DND-41 (cell line): ENCODE measurements around the gene KLHL2.

Experiments
- ATAC-seq: fragments of 200-7000 bp; cut with Tn5 transposase; 3 replicates; pipeline ENCODE4 v1.9.1; 2021; ENCODE audit warnings: low read depth; ENCODE audit not compliant: insufficient read depth
- DNase-seq: peaks from one replicate; pipeline ENCODE4 v3.0.0-alpha.2; 2020
- H2AFZ ChIP-seq: 2 replicates; pipeline ENCODE4 v1.6.0; 2012; ENCODE audit warnings: low read depth, low read length
- H3K27ac ChIP-seq: 2 replicates; pipeline ENCODE4 v1.5.1; 2012; ENCODE audit warnings: low read length, inconsistent platforms
- H3K27me3 ChIP-seq: fragments of 200-600 bp; sonication (generic); 2 replicates; pipeline ENCODE4 v1.6.0; 2012; ENCODE audit warnings: low read length, mild to moderate bottlenecking, inconsistent platforms; ENCODE audit not compliant: insufficient read depth, poor library complexity
- H3K36me3 ChIP-seq: 2 replicates; pipeline ENCODE4 v1.5.1; 2012; ENCODE audit warnings: low read length, inconsistent platforms; ENCODE audit not compliant: insufficient read depth
- H3K4me1 ChIP-seq: 2 replicates; pipeline ENCODE4 v1.5.1; 2012; ENCODE audit warnings: mild to moderate bottlenecking, low read length; ENCODE audit not compliant: insufficient read depth
- H3K4me2 ChIP-seq: 2 replicates; pipeline ENCODE4 v1.6.0; 2012; ENCODE audit warnings: mild to moderate bottlenecking, moderate library complexity, low read length, inconsistent platforms; ENCODE audit not compliant: insufficient read depth
- H3K4me3 ChIP-seq, 2 experiments: fragments of 200-600 bp in 1 of 2; shearing (Covaris generic) in 1 of 2; 2 replicates each; pipeline ENCODE4 v1.5.1; 2012 to 2016; ENCODE audit warnings: inconsistent platforms in 2 of 2, low read length in 2 of 2, mild to moderate bottlenecking in 2 of 2, low read depth in 1 of 2, moderate library complexity in 1 of 2
- H3K79me2 ChIP-seq: 2 replicates; pipeline ENCODE4 v1.6.0; 2012; ENCODE audit warnings: low read length, inconsistent platforms; ENCODE audit not compliant: insufficient read depth
- H3K9ac ChIP-seq: 2 replicates; pipeline ENCODE4 v1.6.0; 2012; ENCODE audit warnings: low read depth, mild to moderate bottlenecking, inconsistent platforms, low read length, moderate library complexity
- H3K9me3 ChIP-seq: 2 replicates; pipeline ENCODE4 v1.5.1; 2012; ENCODE audit warnings: low read length, moderate library complexity, mild to moderate bottlenecking, inconsistent platforms; ENCODE audit not compliant: insufficient read depth, severe bottlenecking
- H4K20me1 ChIP-seq: 2 replicates; pipeline ENCODE4 v1.6.0; 2012; ENCODE audit warnings: low read length; ENCODE audit not compliant: insufficient read depth
- EZH2 ChIP-seq: IDR thresholded peaks from 3 replicates; pipeline ENCODE4 v1.6.1; 2012; ENCODE audit warnings: borderline replicate concordance, low read depth, mild to moderate bottlenecking, moderate library complexity, low read length, inconsistent platforms; ENCODE audit not compliant: severe bottlenecking
- TF ChIP-seq, protein P1 (sequence below): IDR thresholded peaks from 2 replicates; pipeline ENCODE4 v1.5.1; 2012; ENCODE audit warnings: borderline replicate concordance, low read length, moderate library complexity, mild to moderate bottlenecking; ENCODE audit not compliant: poor library complexity, severe bottlenecking; ENCODE audit errors: extremely low read depth

The KLHL2 gene

DNA sequence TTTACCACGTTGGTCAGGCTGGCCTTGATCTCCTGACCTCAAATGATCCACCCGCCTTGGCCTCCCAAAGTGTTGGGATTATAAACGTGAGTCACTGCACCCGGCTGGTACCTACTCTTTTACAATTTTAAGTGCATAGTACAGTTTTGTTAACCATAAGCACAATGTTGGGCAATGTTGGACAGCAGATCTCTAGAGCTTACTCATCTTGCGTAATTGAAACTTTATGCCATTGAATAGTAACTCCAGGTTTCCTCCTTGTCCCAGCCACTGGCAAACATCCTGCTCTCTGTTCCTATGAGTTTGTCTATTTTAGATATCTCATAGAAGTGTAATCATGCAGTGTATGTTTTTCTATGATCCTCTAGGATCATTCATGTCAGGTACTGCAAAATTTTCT lies 162.2 kb downstream of the KLHL2 start:
- Histone ChIP-seq H3K4me3 (no peak overlapping the region), H3K27ac (no peak overlapping the region), H3K27me3 (peaks cover 9% of the 10 kb centered on the region), H2AFZ (no peak overlapping the region), H3K36me3 (no peaks in the 10 kb centered on the region), H3K9ac (no peak overlapping the region), H4K20me1 (no peaks in the 10 kb centered on the region), H3K4me1 (no peaks in the 10 kb centered on the region), H3K9me3 (no peaks in the 10 kb centered on the region), H3K79me2 (no peaks in the 10 kb centered on the region), H3K4me2 (no peak overlapping the region)
- ATAC-seq (no peak), DNase-seq (no peak)
- TF ChIP-seq, protein P1, sequence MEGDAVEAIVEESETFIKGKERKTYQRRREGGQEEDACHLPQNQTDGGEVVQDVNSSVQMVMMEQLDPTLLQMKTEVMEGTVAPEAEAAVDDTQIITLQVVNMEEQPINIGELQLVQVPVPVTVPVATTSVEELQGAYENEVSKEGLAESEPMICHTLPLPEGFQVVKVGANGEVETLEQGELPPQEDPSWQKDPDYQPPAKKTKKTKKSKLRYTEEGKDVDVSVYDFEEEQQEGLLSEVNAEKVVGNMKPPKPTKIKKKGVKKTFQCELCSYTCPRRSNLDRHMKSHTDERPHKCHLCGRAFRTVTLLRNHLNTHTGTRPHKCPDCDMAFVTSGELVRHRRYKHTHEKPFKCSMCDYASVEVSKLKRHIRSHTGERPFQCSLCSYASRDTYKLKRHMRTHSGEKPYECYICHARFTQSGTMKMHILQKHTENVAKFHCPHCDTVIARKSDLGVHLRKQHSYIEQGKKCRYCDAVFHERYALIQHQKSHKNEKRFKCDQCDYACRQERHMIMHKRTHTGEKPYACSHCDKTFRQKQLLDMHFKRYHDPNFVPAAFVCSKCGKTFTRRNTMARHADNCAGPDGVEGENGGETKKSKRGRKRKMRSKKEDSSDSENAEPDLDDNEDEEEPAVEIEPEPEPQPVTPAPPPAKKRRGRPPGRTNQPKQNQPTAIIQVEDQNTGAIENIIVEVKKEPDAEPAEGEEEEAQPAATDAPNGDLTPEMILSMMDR: no peak
- TF ChIP-seq EZH2: no peak

DNA sequence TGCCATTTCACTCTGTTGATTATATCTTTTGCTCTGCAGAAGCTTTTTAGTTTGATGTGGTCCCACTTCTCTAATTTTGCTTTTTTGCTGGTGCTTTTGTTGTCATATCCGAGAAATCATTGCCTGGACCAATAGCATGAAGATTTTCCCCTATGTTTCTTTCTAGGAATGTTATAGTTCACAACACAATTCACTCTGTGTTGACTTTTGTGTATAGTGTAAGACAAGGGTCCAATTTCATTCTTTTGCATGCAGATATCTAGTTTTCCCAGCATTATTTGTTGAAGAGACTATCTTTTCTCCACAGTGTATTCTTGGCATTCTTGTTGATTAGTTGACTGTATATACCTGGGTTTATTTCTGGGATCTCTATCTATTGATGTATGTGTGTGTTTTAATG lies 163.2 kb downstream of the KLHL2 start:
- no peaks in the 10 kb centered on the region for H3K36me3 ChIP-seq
- no peak overlapping the region for H3K4me3 ChIP-seq
- H3K9me3 ChIP-seq: no peaks in the 10 kb centered on the region
- H2AFZ ChIP-seq: no peak overlapping the region
- no peak overlapping the region for H3K4me2 ChIP-seq
- no peak for DNase-seq
- H3K9ac ChIP-seq: no peak overlapping the region
- H3K79me2 ChIP-seq: no peaks in the 10 kb centered on the region
- H3K27ac ChIP-seq: no peak overlapping the region
- H3K4me1 ChIP-seq: no peaks in the 10 kb centered on the region
- H3K27me3 ChIP-seq: no peaks in the 10 kb centered on the region
- TF ChIP-seq EZH2: no peak
- TF ChIP-seq, protein P1: no peak
- no peaks in the 10 kb centered on the region for H4K20me1 ChIP-seq
- ATAC-seq: no peak
